HG03097 (cell line): Measurements from ENCODE around the gene TDP1.
"Not testable (repeated sequence)": the region's sequence is repeated elsewhere in the genome, so short reads cannot be mapped to it uniquely, and the experiment has no call there.

ENCODE experiments used
- ATAC-seq: cut with Tn5 transposase; IDR thresholded peaks from one replicate; pipeline ENCODE4 v1.9.1; 2021; ENCODE audit not compliant: unreplicated experiment, low FRiP score

Gene TDP1

GRCh38 chr14:90089486-90089885 is 133.8 kb downstream of the TDP1 start:
- not testable (repeated sequence) for ATAC-seq

DNA sequence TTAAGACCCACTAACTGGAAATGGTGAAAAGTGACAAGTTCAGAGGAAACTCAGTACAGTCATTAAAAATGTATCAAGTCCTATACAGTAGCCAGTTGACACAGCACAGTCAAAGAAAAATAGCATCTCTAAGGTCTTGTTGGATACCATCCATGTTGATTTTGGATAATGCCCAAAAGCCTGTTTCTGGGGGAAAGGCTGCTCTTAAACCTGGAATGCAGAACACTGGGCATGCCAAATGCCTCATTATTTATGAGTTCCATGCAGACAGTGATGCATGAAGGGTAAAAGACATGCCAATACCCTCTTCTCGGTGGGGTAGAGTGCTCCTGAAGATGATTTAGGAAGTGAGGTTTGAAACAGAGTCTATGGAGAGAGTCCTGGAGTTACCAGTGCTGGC is 135.7 kb downstream of the TDP1 start:
- ATAC-seq = no peak

DNA sequence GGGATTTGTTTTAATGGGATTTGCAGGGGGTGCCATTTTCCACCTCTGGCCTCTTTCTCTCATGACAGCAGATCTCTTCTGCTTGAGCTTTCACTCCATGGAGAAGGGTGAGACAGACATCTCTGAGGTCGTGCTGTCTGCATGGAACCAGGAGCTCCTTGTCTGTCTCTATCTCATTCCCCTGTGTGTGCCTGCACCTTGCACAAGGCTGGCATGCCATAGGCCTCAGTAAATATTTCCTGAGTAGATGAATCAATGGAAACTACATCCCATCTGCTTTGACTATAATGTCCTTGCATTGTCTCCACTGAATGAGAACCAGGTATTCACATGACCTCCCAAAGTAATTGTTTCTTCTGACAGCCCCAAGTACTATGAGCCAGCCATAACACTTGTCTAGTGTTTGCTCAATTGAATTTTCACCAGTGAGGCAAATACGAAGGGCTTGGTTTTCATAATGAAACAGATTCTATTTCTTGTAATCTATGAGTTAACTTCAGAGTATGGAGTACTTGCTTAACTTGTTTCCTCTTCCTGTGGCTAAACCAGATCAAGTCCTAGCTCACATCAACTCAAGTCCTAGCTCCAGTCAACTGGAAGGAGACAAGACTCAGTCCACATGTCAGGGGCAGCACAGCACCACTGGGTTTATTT is 138.3 kb downstream of the TDP1 start:
- no peak for ATAC-seq
